ENCODE results near the gene KRTAP5-4. TPM values are rescaled to one million over a fixed set of nuclear protein-coding genes. Genes with fewer than 3 reads are reported as not detected.

The KRTAP5-4 gene
- total and polyA plus RNA-seq, 11 donors, result not detected

- WGBS, 4 donors, result 56 to 68% (median 57%) methylated on average over 15 of the region's 15 CpGs
- intact Hi-C loops (cut with DNase I), result loop anchor here in 2 of 10 donors (10.0 kb wide), 1 partner anchor 95 kb away; no protein-coding TSS in a partner anchor
- TF ChIP-seq POLR2A (IDR thresholded peaks at IDR 0.05) (no peak), CTCF (IDR thresholded peaks at IDR 0.05) (no peak)
- Histone ChIP-seq H3K27ac (peak overlapping the region in 5 of 12 donors; percentile 22 to 76 (median 69)), H3K4me1 (peaks cover 0 to 20% (median 7%) of the 10 kb centered on the region in 12 donors), H3K4me3 (peak overlapping the region in 1 of 12 donors; percentile 25), H3K9me3 (no peaks in the 10 kb centered on the region), H3K27me3 (peaks cover 0 to 16% (median 0%) of the 10 kb centered on the region in 9 donors), H3K36me3 (no peaks in the 10 kb centered on the region)
- DNase-seq (no peak), ATAC-seq (peak in 1 of 4 donors; percentile 7)
These were observed 17.7 kb upstream of the KRTAP5-4 start for GRCh38 chr11:1639666-1640065.

GRCh38 chr11:1639102-1639620 is 17.2 kb upstream of the KRTAP5-4 start:
- peaks cover 0 to 16% (median 0%) of the 10 kb centered on the region in 9 donors for H3K27me3 ChIP-seq
- intact Hi-C loops (cut with DNase I), result loop anchor here in 2 of 10 donors (10.0 kb wide), 1 partner anchor 94 kb away; no protein-coding TSS in a partner anchor
- H3K27ac ChIP-seq, result peak overlapping the region in 6 of 12 donors; percentile 22 to 76 (median 68)
- H3K9me3 ChIP-seq, result no peaks in the 10 kb centered on the region
- H3K36me3 ChIP-seq, result no peaks in the 10 kb centered on the region
- WGBS, 4 donors, result 49 to 72% (median 54%) methylated on average over 14 to 18 of the region's 18 CpGs
- no peak for TF ChIP-seq POLR2A (IDR thresholded peaks at IDR 0.05)
- no peak for TF ChIP-seq CTCF (IDR thresholded peaks at IDR 0.05)
- H3K4me3 ChIP-seq, result peak overlapping the region in 4 of 12 donors; percentile 14 to 25 (median 19)
- H3K4me1 ChIP-seq, result peaks cover 0 to 20% (median 7%) of the 10 kb centered on the region in 12 donors
- DNase-seq, result peak in 4 of 5 donors; percentile 60 to 75 (median 68)
- ATAC-seq, result peak; percentile 25 to 88 (median 71)

GRCh38 chr11:1638344-1638743 is 16.4 kb upstream of the KRTAP5-4 start:
- intact Hi-C loops (cut with DNase I), result loop anchor here in 2 of 10 donors (10.0 kb wide), 1 partner anchor 94 kb away; no protein-coding TSS in a partner anchor
- peak overlapping the region in 5 of 12 donors; percentile 39 to 76 (median 56) for H3K27ac ChIP-seq
- H3K9me3 ChIP-seq, result no peaks in the 10 kb centered on the region
- 71 to 82% (median 78%) methylated on average over 8 of the region's 8 CpGs for WGBS, 4 donors
- no peak for DNase-seq
- ATAC-seq, result no peak
- H3K4me3 ChIP-seq, result no peak overlapping the region
- no peaks in the 10 kb centered on the region for H3K36me3 ChIP-seq
- H3K4me1 ChIP-seq, result peaks cover 0 to 20% (median 7%) of the 10 kb centered on the region in 12 donors
- peaks cover 0 to 17% (median 0%) of the 10 kb centered on the region in 9 donors for H3K27me3 ChIP-seq
- TF ChIP-seq POLR2A (IDR thresholded peaks at IDR 0.05), result no peak
- TF ChIP-seq CTCF (IDR thresholded peaks at IDR 0.05), result no peak

- TF ChIP-seq CTCF (IDR thresholded peaks at IDR 0.05) (no peak), POLR2A (IDR thresholded peaks at IDR 0.05) (no peak)
- 87 to 93% (median 90%) methylated on average over 2 of the region's 2 CpGs for WGBS, 4 donors
- intact Hi-C loops (cut with DNase I), result loop anchor here in 2 of 10 donors (10.0 kb wide), 1 partner anchor 93 kb away; no protein-coding TSS in a partner anchor
- no peak for ATAC-seq
- H3K4me3 ChIP-seq, result no peak overlapping the region
- no peaks in the 10 kb centered on the region for H3K9me3 ChIP-seq
- H3K36me3 ChIP-seq, result no peaks in the 10 kb centered on the region
- H3K27me3 ChIP-seq, result peaks cover 0 to 19% (median 1%) of the 10 kb centered on the region in 9 donors
- H3K4me1 ChIP-seq, result peaks cover 0 to 20% (median 7%) of the 10 kb centered on the region in 12 donors
- DNase-seq, result no peak
- H3K27ac ChIP-seq, result no peak overlapping the region
These were observed 15.7 kb upstream of the KRTAP5-4 start for GRCh38 chr11:1637628-1638027.
